Trophoblast cell (in vitro differentiated cells and primary cell): ENCODE measurements around the gene SLC7A14.

Experiments
- DNase-seq, 2 donors: peaks; one replicate each; pipeline ENCODE4 v3.0.0-alpha.2; 2016
- H2AFZ ChIP-seq: 2 replicates; pipeline ENCODE4 v1.6.1; 2013; ENCODE audit warnings: low read length, moderate library complexity, mild to moderate bottlenecking; ENCODE audit not compliant: insufficient read depth, poor library complexity
- H2AK5ac ChIP-seq: 2 replicates; pipeline ENCODE4 v1.6.1; 2013; ENCODE audit warnings: mild to moderate bottlenecking, low read length
- H2BK120ac ChIP-seq: 2 replicates; pipeline ENCODE4 v1.6.1; 2013; ENCODE audit warnings: low read length, mild to moderate bottlenecking, moderate library complexity; ENCODE audit not compliant: insufficient read depth, poor library complexity
- H2BK12ac ChIP-seq: 2 replicates; pipeline ENCODE4 v1.6.1; 2013; ENCODE audit warnings: mild to moderate bottlenecking, low read length, moderate library complexity
- H2BK5ac ChIP-seq: 2 replicates; pipeline ENCODE4 v1.6.1; 2013; ENCODE audit warnings: low read length, low read depth, moderate library complexity, mild to moderate bottlenecking; ENCODE audit not compliant: poor library complexity
- H3K14ac ChIP-seq: 2 replicates; pipeline ENCODE4 v1.6.1; 2013; ENCODE audit warnings: mild to moderate bottlenecking, low read length
- H3K18ac ChIP-seq: 2 replicates; pipeline ENCODE4 v1.6.1; 2013; ENCODE audit warnings: mild to moderate bottlenecking, low read length
- H3K23ac ChIP-seq: 2 replicates; pipeline ENCODE4 v1.6.1; 2013; ENCODE audit warnings: low read length
- H3K27ac ChIP-seq: 2 replicates; pipeline ENCODE4 v1.5.1; 2013; ENCODE audit warnings: low read depth, mild to moderate bottlenecking, inconsistent platforms, low read length, moderate library complexity
- H3K27me3 ChIP-seq: 2 replicates; pipeline ENCODE4 v1.6.1; 2013; ENCODE audit warnings: inconsistent platforms, mild to moderate bottlenecking, low read length, moderate library complexity; ENCODE audit not compliant: insufficient read depth
- H3K36me3 ChIP-seq, 2 experiments: 1 replicate in 1 of 2; 2 replicates in 1 of 2; pipeline ENCODE4 v1.6.1; 2013; ENCODE audit warnings: low read length in 2 of 2, mild to moderate bottlenecking in 2 of 2, moderate library complexity in 1 of 2; ENCODE audit not compliant: insufficient read depth in 2 of 2, control insufficient read depth in 1 of 2
- H3K4ac ChIP-seq: 2 replicates; pipeline ENCODE4 v1.6.1; 2013; ENCODE audit warnings: low read depth, mild to moderate bottlenecking, low read length, moderate library complexity
- H3K4me1 ChIP-seq, 2 experiments: 1 replicate in 1 of 2; 2 replicates in 1 of 2; pipeline ENCODE4 v1.6.1; 2013; ENCODE audit warnings: low read length in 2 of 2, mild to moderate bottlenecking in 2 of 2, moderate library complexity in 1 of 2; ENCODE audit not compliant: insufficient read depth in 2 of 2, control insufficient read depth in 1 of 2
- H3K4me2 ChIP-seq: 2 replicates; pipeline ENCODE4 v1.6.1; 2013; ENCODE audit warnings: inconsistent platforms, mild to moderate bottlenecking, low read length, moderate library complexity
- H3K4me3 ChIP-seq: 2 replicates; pipeline ENCODE4 v1.5.1; 2013; ENCODE audit warnings: mild to moderate bottlenecking, low read depth, low read length, inconsistent platforms
- H3K79me1 ChIP-seq: one replicate; pipeline ENCODE4 v1.6.1; 2013; ENCODE audit warnings: low read length
- H3K79me2 ChIP-seq: 2 replicates; pipeline ENCODE4 v1.6.1; 2013; ENCODE audit warnings: low read length, mild to moderate bottlenecking; ENCODE audit not compliant: control insufficient read depth, insufficient read depth, poor library complexity
- H3K9ac ChIP-seq: 2 replicates; pipeline ENCODE4 v1.6.1; 2013; ENCODE audit warnings: mild to moderate bottlenecking, low read length
- H3K9me3 ChIP-seq: 2 replicates; pipeline ENCODE4 v1.6.1; 2013; ENCODE audit warnings: low read depth, mild to moderate bottlenecking, control low read depth, inconsistent platforms, low read length; ENCODE audit not compliant: insufficient read depth
- H4K12ac ChIP-seq: 2 replicates; pipeline ENCODE4 v1.6.1; 2013; ENCODE audit warnings: low read depth, mild to moderate bottlenecking, low read length, moderate library complexity
- H4K8ac ChIP-seq: 2 replicates; pipeline ENCODE4 v1.6.1; 2013; ENCODE audit warnings: low read depth, mild to moderate bottlenecking, low read length, moderate library complexity
- H4K91ac ChIP-seq: one replicate; pipeline ENCODE4 v1.6.1; 2013; ENCODE audit warnings: low read depth, mild to moderate bottlenecking, low read length, moderate library complexity
- WGBS: extraction: QIAGEN DNeasy Blood & Tissue Kit; methylation state at CpG from one replicate; pipeline ENCODE4 v1.1.7; 2013; ENCODE audit warnings: missing lambda C conversion rate; ENCODE audit not compliant: insufficient read length, insufficient coverage; ENCODE audit errors: extremely low coverage; 5-methylcytosine and 5-hydroxymethylcytosine counted together

The SLC7A14 gene

GRCh38 chr3:170594528-170594927 is 8.7 kb upstream of the SLC7A14 start:
- Histone ChIP-seq H3K14ac (no peak overlapping the region), H4K8ac (no peak overlapping the region), H3K4me3 (no peak overlapping the region), H3K79me2 (no peaks in the 10 kb centered on the region), H2BK5ac (no peak overlapping the region), H3K9me3 (no peaks in the 10 kb centered on the region), H3K27ac (no peak overlapping the region), H3K79me1 (no peaks in the 10 kb centered on the region), H3K23ac (no peak overlapping the region), H3K4ac (no peak overlapping the region), H2AFZ (no peak overlapping the region), H2BK120ac (no peak overlapping the region), H4K91ac (no peak overlapping the region), H3K4me2 (no peak overlapping the region), H3K27me3 (no peaks in the 10 kb centered on the region), H4K12ac (no peak overlapping the region), H3K9ac (no peak overlapping the region), H2BK12ac (no peak overlapping the region), H3K36me3 (no peaks in the 10 kb centered on the region), H2AK5ac (no peak overlapping the region), H3K4me1 (no peaks in the 10 kb centered on the region), H3K18ac (no peak overlapping the region)
- DNase-seq: no peak

GRCh38 chr3:170593634-170594033 is 7.8 kb upstream of the SLC7A14 start:
- Histone ChIP-seq H3K36me3 (no peaks in the 10 kb centered on the region), H3K4me1 (no peaks in the 10 kb centered on the region), H3K9me3 (no peaks in the 10 kb centered on the region), H3K79me2 (no peaks in the 10 kb centered on the region), H3K23ac (no peak overlapping the region), H3K18ac (no peak overlapping the region), H4K8ac (no peak overlapping the region), H4K12ac (no peak overlapping the region), H3K14ac (no peak overlapping the region), H3K9ac (no peak overlapping the region), H2BK120ac (no peak overlapping the region), H3K79me1 (no peaks in the 10 kb centered on the region), H3K4ac (no peak overlapping the region), H2BK5ac (no peak overlapping the region), H2AK5ac (no peak overlapping the region), H3K27me3 (no peaks in the 10 kb centered on the region), H2BK12ac (no peak overlapping the region), H3K4me2 (no peak overlapping the region), H2AFZ (no peak overlapping the region), H4K91ac (no peak overlapping the region), H3K27ac (no peak overlapping the region), H3K4me3 (no peak overlapping the region)
- no CpG with 5 or more reads among the region's 1 CpG for whole genome bisulfite sequencing
- DNase-seq: no peak

- Histone ChIP-seq H3K9ac (no peak overlapping the region), H3K23ac (no peak overlapping the region), H2BK12ac (no peak overlapping the region), H2AFZ (no peak overlapping the region), H3K79me1 (no peaks in the 10 kb centered on the region), H3K4me3 (no peak overlapping the region), H3K4ac (no peak overlapping the region), H3K27me3 (peaks cover 23% of the 10 kb centered on the region), H3K79me2 (no peaks in the 10 kb centered on the region), H4K12ac (no peak overlapping the region), H3K27ac (no peak overlapping the region), H3K9me3 (peaks cover 7% of the 10 kb centered on the region), H4K8ac (no peak overlapping the region), H3K4me1 (peaks cover 11% of the 10 kb centered on the region in 2 experiments), H3K14ac (no peak overlapping the region), H3K4me2 (no peak overlapping the region), H3K18ac (no peak overlapping the region), H2AK5ac (no peak overlapping the region), H2BK120ac (no peak overlapping the region), H3K36me3 (no peaks in the 10 kb centered on the region), H2BK5ac (no peak overlapping the region), H4K91ac (no peak overlapping the region)
- no peak for DNase-seq
- no CpG with 5 or more reads among the region's 2 CpGs for WGBS
These were observed 3.2 kb upstream of the SLC7A14 start for GRCh38 chr3:170589113-170589512.

- no peak overlapping the region for H3K9ac ChIP-seq
- no peaks in the 10 kb centered on the region for H3K79me2 ChIP-seq
- no peak overlapping the region for H3K4ac ChIP-seq
- no peak overlapping the region for H2BK120ac ChIP-seq
- no peak overlapping the region for H2AFZ ChIP-seq
- no peak overlapping the region for H2BK5ac ChIP-seq
- peak overlapping the region; percentile 61 for H3K4me2 ChIP-seq
- no peak overlapping the region for H3K18ac ChIP-seq
- no peak overlapping the region for H4K91ac ChIP-seq
- no peaks in the 10 kb centered on the region for H3K36me3 ChIP-seq
- no peak overlapping the region for H3K4me3 ChIP-seq
- H3K4me1 ChIP-seq: peaks cover 11% of the 10 kb centered on the region in 2 experiments
- DNase-seq: no peak
- no peak overlapping the region for H4K8ac ChIP-seq
- WGBS: no CpG with 5 or more reads among the region's 81 CpGs
- peaks cover 7% of the 10 kb centered on the region for H3K9me3 ChIP-seq
- no peak overlapping the region for H2AK5ac ChIP-seq
- H3K27ac ChIP-seq: no peak overlapping the region
- no peak overlapping the region for H2BK12ac ChIP-seq
- H3K27me3 ChIP-seq: peaks cover 23% of the 10 kb centered on the region
- H3K79me1 ChIP-seq: no peaks in the 10 kb centered on the region
- H4K12ac ChIP-seq: no peak overlapping the region
- no peak overlapping the region for H3K23ac ChIP-seq
- no peak overlapping the region for H3K14ac ChIP-seq
These were observed 603 bp downstream of the SLC7A14 start for GRCh38 chr3:170585008-170585936.
